Skeletal muscle tissue (tissue), 4 donors: ENCODE measurements around the gene GDF11. TPM values are rescaled to one million over a fixed set of nuclear protein-coding genes. Genes with fewer than 3 reads are reported as not detected.

Source experiments
- H3K27ac ChIP-seq: one replicate; pipeline ENCODE4 v1.7.0; 2013; ENCODE audit warnings: mild to moderate bottlenecking, low read depth, low read length, inconsistent platforms
- H3K27me3 ChIP-seq, 3 donors: one replicate each; pipeline ENCODE4 v1.7.0; 2013; ENCODE audit warnings: low read length in 3 of 3; ENCODE audit not compliant: control insufficient read depth in 3 of 3, insufficient read depth in 3 of 3
- H3K36me3 ChIP-seq, 3 donors: one replicate each; pipeline ENCODE4 v1.7.0; 2013; ENCODE audit warnings: low read length in 3 of 3; ENCODE audit not compliant: control insufficient read depth in 3 of 3, insufficient read depth in 3 of 3
- H3K4me1 ChIP-seq, 3 donors: one replicate each; pipeline ENCODE4 v1.7.0; 2013; ENCODE audit warnings: low read length in 3 of 3, mild to moderate bottlenecking in 3 of 3; ENCODE audit not compliant: control insufficient read depth in 3 of 3, insufficient read depth in 3 of 3
- H3K4me3 ChIP-seq, 3 donors: one replicate each; pipeline ENCODE4 v1.7.0; 2013; ENCODE audit warnings: low read length in 3 of 3
- H3K9ac ChIP-seq, 3 donors: one replicate each; pipeline ENCODE4 v1.7.0; 2013; ENCODE audit warnings: low read length in 3 of 3, mild to moderate bottlenecking in 3 of 3, moderate library complexity in 2 of 3, low read depth in 1 of 3
- H3K9me3 ChIP-seq, 3 donors: one replicate each; pipeline ENCODE4 v1.7.0; 2013; ENCODE audit warnings: low read length in 3 of 3; ENCODE audit not compliant: control insufficient read depth in 3 of 3
- total RNA-seq: library from RNA; depleted of rRNA; stranded (reverse); fragments of >200 nt; gene quantifications from one replicate; pipeline ENCODE4 v1.2.3, GENCODE V29; 2014
- donor health status: Osteomylitis.

Gene GDF11
- total RNA-seq, 1 donor from 2014 or later, result 3.1 TPM

- Histone ChIP-seq H3K36me3 (no peaks in the 10 kb centered on the region), H3K4me1 (peaks cover 17 to 20% (median 19%) of the 10 kb centered on the region in 3 donors), H3K9me3 (no peaks in the 10 kb centered on the region), H3K27me3 (peaks cover 0 to 2% (median 0%) of the 10 kb centered on the region in 3 donors), H3K27ac (peak overlapping the region; percentile 28), H3K4me3 (peak overlapping the region; percentile 61 to 88 (median 74)), H3K9ac (peak overlapping the region in 1 of 3 donors; percentile 33)
Observed at GRCh38 chr12:55737581-55738122, 5.3 kb upstream of the GDF11 start.

- H3K9ac ChIP-seq, result peak overlapping the region; percentile 58 to 87 (median 65)
- peak overlapping the region; percentile 61 to 88 (median 74) for H3K4me3 ChIP-seq
- peaks cover 0 to 4% (median 0%) of the 10 kb centered on the region in 3 donors for H3K27me3 ChIP-seq
- peaks cover 17 to 22% (median 20%) of the 10 kb centered on the region in 3 donors for H3K4me1 ChIP-seq
- no peaks in the 10 kb centered on the region for H3K36me3 ChIP-seq
- peak overlapping the region; percentile 28 for H3K27ac ChIP-seq
- no peaks in the 10 kb centered on the region for H3K9me3 ChIP-seq
Observed at GRCh38 chr12:55738123-55739024, 4.5 kb upstream of the GDF11 start.

- H3K27me3 ChIP-seq, result peaks cover 0 to 4% (median 0%) of the 10 kb centered on the region in 3 donors
- H3K36me3 ChIP-seq, result no peaks in the 10 kb centered on the region
- no peak overlapping the region for H3K9ac ChIP-seq
- H3K4me1 ChIP-seq, result peaks cover 23 to 27% (median 27%) of the 10 kb centered on the region in 3 donors
- no peak overlapping the region for H3K4me3 ChIP-seq
- no peaks in the 10 kb centered on the region for H3K9me3 ChIP-seq
- H3K27ac ChIP-seq, result no peak overlapping the region
Observed at GRCh38 chr12:55739025-55739378, 3.9 kb upstream of the GDF11 start.

- Histone ChIP-seq H3K9ac (peak overlapping the region in 1 of 3 donors; percentile 33), H3K9me3 (no peaks in the 10 kb centered on the region), H3K4me3 (peak overlapping the region in 2 of 3 donors; percentile 40 to 61), H3K4me1 (peaks cover 32 to 41% (median 36%) of the 10 kb centered on the region in 3 donors), H3K27ac (no peak overlapping the region), H3K36me3 (no peaks in the 10 kb centered on the region), H3K27me3 (peaks cover 0 to 4% (median 0%) of the 10 kb centered on the region in 3 donors)
Observed at GRCh38 chr12:55741931-55742680, 816 bp upstream of the GDF11 start.

GRCh38 chr12:55743406-55744339 lies 751 bp downstream of the GDF11 start:
- Histone ChIP-seq H3K4me1 (peaks cover 18 to 32% (median 29%) of the 10 kb centered on the region in 3 donors), H3K27ac (no peak overlapping the region), H3K27me3 (peaks cover 0 to 4% (median 0%) of the 10 kb centered on the region in 3 donors), H3K36me3 (peaks cover 0 to 1% (median 0%) of the 10 kb centered on the region in 3 donors), H3K9me3 (no peaks in the 10 kb centered on the region), H3K4me3 (peak overlapping the region; percentile 66 to 80 (median 76)), H3K9ac (peak overlapping the region; percentile 20 to 72 (median 38))

GRCh38 chr12:55744340-55745030 lies 1.6 kb downstream of the GDF11 start:
- no peaks in the 10 kb centered on the region for H3K9me3 ChIP-seq
- peaks cover 0 to 4% (median 0%) of the 10 kb centered on the region in 3 donors for H3K27me3 ChIP-seq
- H3K36me3 ChIP-seq, result peaks cover 0 to 6% (median 0%) of the 10 kb centered on the region in 3 donors
- H3K9ac ChIP-seq, result peak overlapping the region in 2 of 3 donors; percentile 45 to 72
- no peak overlapping the region for H3K27ac ChIP-seq
- peaks cover 18 to 32% (median 29%) of the 10 kb centered on the region in 3 donors for H3K4me1 ChIP-seq
- H3K4me3 ChIP-seq, result peak overlapping the region; percentile 56 to 76 (median 66)

- Histone ChIP-seq H3K9ac (peak overlapping the region in 1 of 3 donors; percentile 45), H3K36me3 (peaks cover 0 to 6% (median 0%) of the 10 kb centered on the region in 3 donors), H3K4me1 (peaks cover 18 to 32% (median 29%) of the 10 kb centered on the region in 3 donors), H3K27ac (peak overlapping the region; percentile 19), H3K27me3 (peaks cover 0 to 4% (median 0%) of the 10 kb centered on the region in 3 donors), H3K9me3 (no peaks in the 10 kb centered on the region), H3K4me3 (peak overlapping the region in 2 of 3 donors; percentile 7 to 48)
Observed at GRCh38 chr12:55745361-55746173, 2.6 kb downstream of the GDF11 start.

GRCh38 chr12:55746174-55746912 lies 3.4 kb downstream of the GDF11 start:
- H3K9me3 ChIP-seq, result no peaks in the 10 kb centered on the region
- H3K9ac ChIP-seq, result no peak overlapping the region
- no peak overlapping the region for H3K4me3 ChIP-seq
- peaks cover 0 to 10% (median 2%) of the 10 kb centered on the region in 3 donors for H3K36me3 ChIP-seq
- no peak overlapping the region for H3K27ac ChIP-seq
- peaks cover 18 to 32% (median 29%) of the 10 kb centered on the region in 3 donors for H3K4me1 ChIP-seq
- H3K27me3 ChIP-seq, result peaks cover 0 to 4% (median 0%) of the 10 kb centered on the region in 3 donors
